AG09319 (cell line): ENCODE results near the gene CMA1.
"Not testable (repeated sequence)": the region's sequence is repeated elsewhere in the genome, so short reads cannot be mapped to it uniquely, and the experiment has no call there.

Experiments
- DNase-seq: peaks from one replicate; pipeline ENCODE4 v3.0.0-alpha.2; 2010; ENCODE audit warnings: low read depth; ENCODE audit errors: extremely low read depth
- TF ChIP-seq, protein P1 (sequence below): IDR thresholded peaks from 2 replicates; pipeline ENCODE4 v1.5.1; 2011; ENCODE audit warnings: low read depth, mild to moderate bottlenecking, inconsistent platforms, low read length, moderate library complexity

Gene CMA1

DNA sequence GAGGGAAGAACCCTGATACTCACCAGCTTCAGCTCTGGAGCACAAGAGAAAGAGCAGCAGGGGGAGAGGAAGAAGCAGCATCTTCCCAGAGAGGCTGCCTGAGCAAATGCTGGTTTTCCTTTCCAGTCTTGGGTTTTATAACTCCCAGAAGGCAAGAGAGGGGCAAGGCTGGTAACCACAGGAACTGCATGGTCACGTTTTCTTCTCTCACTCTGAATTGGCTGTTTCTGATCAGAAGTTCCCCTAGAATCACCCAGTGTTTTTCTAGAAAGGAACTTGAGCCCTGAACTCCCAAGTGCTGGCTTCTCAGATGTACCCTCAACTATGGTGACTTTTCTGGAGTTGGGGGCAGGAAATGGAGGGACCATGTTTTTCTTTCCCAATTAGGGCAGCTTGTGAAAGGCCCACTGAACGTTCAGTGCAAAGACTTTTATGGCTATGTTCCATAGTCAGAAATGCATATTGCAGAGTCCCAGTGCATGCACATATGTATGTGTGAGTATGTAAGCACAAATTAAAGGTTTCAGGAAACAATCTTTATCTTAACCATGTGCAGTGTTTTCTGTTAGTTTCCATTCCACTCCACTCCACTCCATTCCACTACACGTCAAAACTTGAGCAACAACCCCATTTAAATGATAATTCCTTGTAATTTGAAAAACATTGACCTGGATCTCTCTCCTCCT, at the start of gene CMA1:
Gene CMA1, minus strand, starts transcription at position 111 of the 686 bp plus-strand sequence. Its CDS starts 30 bp downstream, at position 81.
- DNase-seq: no peak
- TF ChIP-seq, protein P1, sequence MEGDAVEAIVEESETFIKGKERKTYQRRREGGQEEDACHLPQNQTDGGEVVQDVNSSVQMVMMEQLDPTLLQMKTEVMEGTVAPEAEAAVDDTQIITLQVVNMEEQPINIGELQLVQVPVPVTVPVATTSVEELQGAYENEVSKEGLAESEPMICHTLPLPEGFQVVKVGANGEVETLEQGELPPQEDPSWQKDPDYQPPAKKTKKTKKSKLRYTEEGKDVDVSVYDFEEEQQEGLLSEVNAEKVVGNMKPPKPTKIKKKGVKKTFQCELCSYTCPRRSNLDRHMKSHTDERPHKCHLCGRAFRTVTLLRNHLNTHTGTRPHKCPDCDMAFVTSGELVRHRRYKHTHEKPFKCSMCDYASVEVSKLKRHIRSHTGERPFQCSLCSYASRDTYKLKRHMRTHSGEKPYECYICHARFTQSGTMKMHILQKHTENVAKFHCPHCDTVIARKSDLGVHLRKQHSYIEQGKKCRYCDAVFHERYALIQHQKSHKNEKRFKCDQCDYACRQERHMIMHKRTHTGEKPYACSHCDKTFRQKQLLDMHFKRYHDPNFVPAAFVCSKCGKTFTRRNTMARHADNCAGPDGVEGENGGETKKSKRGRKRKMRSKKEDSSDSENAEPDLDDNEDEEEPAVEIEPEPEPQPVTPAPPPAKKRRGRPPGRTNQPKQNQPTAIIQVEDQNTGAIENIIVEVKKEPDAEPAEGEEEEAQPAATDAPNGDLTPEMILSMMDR: no peak

DNA sequence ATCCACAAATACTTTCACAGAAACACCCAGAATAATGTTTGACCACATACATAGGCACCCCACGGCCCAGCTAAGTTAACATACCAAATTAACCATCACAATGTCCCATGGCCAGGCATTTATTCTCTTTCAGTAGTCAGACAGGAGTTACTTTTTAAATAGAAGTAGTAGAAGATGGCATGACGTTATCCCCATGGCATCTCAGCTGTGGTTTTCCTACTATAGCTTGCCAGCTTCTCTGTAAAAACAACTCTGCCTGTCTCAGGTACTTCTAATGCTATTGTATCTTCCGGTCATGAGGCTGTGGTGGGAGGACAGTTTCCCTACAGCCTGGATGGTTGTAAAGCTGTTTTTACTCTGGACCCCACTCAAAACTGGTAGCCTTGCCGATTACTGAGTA, 48.7 kb upstream of the CMA1 start:
- TF ChIP-seq, protein P1: no peak

DNA sequence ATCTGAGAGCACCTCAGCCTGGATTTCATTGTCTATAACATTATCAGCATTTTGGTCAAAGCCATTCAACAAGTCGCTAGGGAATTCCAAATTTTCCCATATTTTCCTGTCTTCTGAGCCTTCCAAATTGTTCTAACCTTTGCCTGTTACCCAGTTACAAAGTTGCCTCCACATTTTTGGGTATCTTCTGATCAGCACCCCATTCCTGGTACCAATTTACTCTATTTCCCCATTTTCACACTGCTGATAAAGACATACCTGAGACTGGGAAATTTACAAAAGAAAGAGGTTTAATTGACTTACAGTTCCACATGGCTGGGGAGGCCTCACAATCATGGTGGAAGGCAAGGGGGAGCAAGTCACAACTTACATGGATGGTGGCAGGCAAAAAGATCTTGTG, 41.0 kb upstream of the CMA1 start:
- DNase-seq: not testable (repeated sequence)

More for the DNA sequence above, 48.7 kb upstream of the CMA1 start:
- no peak for DNase-seq

DNA sequence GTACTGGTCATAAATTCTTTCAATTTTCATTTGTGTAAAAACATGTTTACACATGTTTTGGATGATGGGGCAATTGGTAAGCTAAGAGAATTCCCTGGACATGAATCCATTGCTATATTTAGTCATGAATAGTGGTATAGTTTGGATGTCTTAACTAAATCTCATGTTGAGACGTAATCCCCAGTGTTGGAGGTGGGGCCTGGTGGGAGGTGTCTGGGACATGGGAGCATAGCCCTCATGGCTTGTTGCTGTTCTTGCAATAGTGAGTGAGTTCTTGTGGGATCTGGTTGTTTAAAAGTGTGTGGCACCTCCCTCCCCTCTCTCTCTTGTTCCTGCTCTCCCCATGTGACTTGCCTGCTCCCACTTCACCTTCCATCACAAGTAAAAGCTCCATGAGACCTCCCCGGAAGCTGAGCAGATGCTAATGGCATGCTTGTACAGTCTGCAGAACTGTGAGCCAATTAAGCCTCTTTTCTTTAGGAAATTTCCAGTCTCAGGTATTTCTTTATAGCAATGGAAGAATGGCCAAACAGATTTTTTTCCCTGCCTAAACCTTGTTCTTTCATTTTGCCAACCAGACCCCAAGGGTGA, 34.4 kb upstream of the CMA1 start:
- DNase-seq: no peak
- TF ChIP-seq, protein P1: no peak

GRCh38 chr14:24535737-24536136, 27.7 kb upstream of the CMA1 start:
- DNase-seq: no peak
- TF ChIP-seq, protein P1: no peak

GRCh38 chr14:24534286-24534685, 26.2 kb upstream of the CMA1 start:
- no peak for DNase-seq
- TF ChIP-seq, protein P1: no peak

DNA sequence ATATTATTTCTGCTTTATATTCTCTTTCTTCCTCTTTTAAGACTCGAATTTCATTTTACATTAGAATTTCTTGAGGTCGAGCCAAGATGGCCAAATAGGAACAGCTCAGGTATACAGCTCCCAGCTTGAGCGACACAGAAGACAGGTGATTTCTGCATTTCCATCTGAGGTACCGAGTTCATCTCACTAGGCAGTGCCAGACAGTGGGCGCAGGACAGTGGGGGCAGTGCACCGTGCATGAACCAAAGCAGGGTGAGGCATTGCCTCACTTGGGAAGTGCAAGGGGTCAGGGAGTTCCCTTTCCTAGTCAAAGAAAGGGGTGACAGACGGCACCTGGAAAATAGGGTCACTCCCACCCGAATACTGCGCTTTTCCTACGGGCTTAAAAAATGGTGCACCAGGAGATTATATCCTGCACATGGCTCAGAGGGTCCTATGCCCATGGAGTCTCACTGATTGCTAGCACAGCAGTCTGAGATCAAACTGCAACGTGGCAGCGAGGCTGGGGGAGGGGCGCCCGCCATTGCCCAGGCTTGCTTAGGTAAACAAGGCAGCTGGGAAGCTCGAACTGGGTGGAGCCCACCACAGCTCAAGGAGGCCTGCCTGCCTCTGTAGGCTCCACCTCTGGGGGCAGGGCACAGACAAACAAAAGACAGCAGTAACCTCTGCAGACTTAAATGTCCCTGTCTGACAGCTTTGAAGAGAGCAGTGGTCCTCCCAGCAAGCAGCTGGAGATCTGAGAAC, 18.0 kb upstream of the CMA1 start:
- not testable (repeated sequence) for DNase-seq

DNA sequence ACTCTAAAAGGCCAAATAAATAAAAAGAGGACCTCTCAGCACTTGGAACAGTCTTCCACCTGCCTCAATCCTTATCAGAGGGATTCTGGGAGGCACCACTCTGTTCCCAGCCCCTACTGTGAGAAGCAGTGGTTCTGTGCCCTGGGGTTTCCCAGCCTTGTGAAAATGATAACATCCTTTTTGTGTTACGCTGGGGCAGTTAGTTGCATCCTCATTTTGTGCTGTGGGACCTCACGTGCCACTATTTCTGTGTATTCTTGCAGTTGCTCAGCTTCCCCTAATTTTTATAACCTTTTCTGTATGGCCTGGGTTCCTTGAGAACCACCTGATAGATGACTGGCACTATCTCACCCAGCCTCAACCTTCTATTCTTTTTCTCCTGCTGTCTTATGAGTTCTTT, 10.8 kb upstream of the CMA1 start:
- DNase-seq: no peak
- TF ChIP-seq, protein P1: no peak
